Stimulated activated CD8-positive, alpha-beta memory T cell treated with anti-CD3 and anti-CD28 coated beads, Interleukin-2, amount 100 ng/mL, for 1 hour (primary cell): ENCODE data around the gene TMEM30A.
A peak's percentile ranks its signal among the peaks of the same experiment; 100 is the strongest.

Source experiments
- DNase-seq, 2 donors: peaks; one replicate each; pipeline ENCODE4 v3.0.0-alpha.2; 2020; ENCODE audit warnings: low read depth in 2 of 2

TMEM30A gene

DNA sequence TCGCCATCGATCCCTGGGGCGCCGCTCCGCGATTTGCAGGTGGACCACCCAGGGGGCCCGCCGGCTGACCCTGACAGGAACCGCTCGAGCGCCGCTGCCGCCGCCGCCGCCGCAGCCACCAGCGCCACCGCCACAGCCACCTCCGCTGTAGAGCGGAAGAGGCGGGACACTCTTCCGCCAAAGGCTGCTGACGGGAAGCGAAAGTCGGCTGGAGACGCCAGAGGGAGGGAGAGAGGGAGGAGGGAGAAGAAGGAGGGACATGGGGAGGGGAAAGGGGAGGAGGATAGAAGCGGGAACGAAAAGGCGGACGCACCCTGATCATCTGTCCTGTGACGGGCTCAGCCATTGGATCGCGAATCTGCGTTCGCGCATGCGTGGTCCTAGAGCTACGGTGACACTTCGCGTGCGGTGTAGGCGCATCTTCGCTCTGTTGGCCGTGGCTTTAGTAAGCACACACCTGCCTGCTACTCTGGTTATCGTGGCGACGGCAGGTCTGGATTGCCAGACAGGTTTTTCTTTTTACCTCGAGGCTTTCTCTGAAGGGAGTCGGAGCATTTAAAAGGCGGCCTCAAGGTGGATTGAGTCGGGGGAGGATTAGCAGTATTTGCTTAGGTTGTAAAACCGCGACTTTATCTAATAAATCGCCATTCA lies at the start of gene TMEM30A:
Gene TMEM30A, minus strand, starts transcription at position 161 of the 651 bp plus-strand sequence. Its CDS starts 154 bp downstream, at position 7.
- peak; percentile 87 to 91 for DNase-seq

GRCh38 chr6:75333676-75334200 lies 49.1 kb upstream of the TMEM30A start:
- no peak for DNase-seq

GRCh38 chr6:75331151-75331550 lies 46.6 kb upstream of the TMEM30A start:
- no peak for DNase-seq

- DNase-seq = no peak
Measured at GRCh38 chr6:75329703-75330102, 45.1 kb upstream of the TMEM30A start.

- no peak for DNase-seq
Measured at GRCh38 chr6:75327807-75328206, 43.2 kb upstream of the TMEM30A start.

DNA sequence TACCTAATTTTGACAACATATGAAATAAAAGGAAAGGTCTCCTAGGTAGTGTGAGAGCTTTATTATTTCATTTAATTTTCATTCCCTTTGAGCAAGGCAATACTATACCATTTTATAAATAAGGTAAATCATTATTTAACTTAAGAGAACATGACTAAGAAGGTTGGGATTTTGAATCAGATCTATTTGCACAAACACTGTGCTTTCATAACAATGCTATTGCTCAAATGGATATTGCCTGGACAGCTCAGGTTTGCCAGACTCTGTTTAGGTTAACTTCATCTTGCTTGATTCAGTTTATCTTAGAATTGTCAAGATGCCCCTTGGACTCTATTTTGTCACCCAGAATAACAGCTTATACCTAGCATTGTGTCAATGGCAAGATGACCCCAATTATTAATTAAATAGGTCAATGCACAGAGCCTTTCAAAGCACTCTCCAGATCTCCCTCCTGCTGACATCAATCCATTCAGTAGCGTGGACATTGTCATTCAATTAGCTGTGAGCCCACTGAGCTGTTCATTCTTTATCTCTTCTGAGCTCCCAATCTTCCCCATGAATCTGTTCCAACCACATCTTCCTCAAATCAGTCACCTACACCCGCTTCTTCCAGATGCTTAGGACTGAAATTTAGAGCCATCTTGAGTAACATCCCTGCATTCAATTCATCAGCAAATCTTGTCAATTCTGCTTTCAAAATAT lies 42.1 kb upstream of the TMEM30A start:
- DNase-seq = no peak

DNA sequence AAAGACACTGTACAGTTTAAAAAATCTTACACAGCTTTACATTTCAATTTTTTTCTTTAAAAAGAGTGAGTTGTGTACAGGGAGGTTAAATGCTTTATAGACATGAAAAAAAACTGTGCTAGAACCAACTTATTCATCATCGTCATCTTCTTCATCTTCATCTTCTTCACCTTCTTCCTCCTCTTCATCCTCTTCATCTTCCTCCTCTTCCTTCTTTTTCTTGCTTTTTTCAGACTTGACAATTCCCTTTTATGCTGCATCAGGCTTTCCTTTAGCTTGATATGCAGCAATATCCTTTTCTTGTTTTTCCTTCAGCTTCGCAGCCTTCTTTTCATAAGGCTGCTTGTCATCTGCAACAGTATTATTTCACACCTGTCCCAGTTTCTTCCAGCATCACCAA lies 34.3 kb upstream of the TMEM30A start:
- no peak for DNase-seq

DNA sequence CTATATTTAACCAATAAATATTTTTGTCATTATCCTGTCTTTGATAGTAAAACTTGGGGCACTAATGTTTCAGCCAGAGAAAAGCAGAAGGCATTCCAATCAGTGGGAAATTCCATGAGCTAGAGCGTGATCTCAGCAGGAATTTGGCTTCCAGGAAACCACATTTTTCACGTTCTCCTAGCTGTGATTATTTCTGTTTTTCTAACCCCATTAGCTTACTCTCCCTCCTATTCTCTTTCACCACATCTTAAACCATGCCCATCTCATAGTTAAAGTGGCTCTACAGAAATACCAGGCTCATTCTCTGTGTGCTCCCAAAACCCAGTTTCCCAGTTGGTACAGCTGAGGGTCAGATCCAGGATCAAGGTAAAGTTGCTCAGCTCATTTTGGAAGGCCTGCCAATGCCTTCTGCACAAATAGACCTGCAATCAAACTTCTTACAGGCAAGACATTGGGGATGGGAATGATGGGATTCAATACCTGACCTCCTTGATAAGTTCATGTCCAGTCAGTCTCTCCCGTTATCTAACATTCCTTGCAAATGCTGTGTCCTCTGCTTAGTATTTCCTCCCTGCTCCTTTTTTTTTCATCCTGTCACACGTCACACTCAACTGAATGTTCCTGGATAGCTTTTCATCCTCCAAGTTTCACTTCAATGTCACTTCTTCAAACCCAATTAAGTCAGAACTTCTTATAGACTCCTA lies 33.1 kb upstream of the TMEM30A start:
- DNase-seq = no peak

DNA sequence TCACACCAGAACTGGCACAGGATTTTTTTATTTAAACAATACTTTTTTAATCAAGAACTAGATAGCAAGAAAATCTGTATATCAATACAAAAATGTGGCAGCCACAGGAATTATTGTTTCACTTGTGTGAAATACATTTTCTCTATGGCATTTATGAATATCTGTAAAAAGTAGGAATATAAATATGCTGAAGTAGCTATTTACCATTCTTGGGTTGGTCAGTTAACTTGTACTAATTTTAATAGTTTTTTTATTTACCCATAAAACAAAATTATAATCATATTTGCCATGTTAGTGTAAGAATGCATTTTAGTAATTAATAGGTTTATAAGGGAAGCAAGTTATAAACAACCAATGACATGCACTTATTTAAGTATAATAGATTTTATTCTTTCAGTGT lies 31.4 kb upstream of the TMEM30A start:
- no peak for DNase-seq

- no peak for DNase-seq
Measured at GRCh38 chr6:75308250-75308988, 23.8 kb upstream of the TMEM30A start.

DNA sequence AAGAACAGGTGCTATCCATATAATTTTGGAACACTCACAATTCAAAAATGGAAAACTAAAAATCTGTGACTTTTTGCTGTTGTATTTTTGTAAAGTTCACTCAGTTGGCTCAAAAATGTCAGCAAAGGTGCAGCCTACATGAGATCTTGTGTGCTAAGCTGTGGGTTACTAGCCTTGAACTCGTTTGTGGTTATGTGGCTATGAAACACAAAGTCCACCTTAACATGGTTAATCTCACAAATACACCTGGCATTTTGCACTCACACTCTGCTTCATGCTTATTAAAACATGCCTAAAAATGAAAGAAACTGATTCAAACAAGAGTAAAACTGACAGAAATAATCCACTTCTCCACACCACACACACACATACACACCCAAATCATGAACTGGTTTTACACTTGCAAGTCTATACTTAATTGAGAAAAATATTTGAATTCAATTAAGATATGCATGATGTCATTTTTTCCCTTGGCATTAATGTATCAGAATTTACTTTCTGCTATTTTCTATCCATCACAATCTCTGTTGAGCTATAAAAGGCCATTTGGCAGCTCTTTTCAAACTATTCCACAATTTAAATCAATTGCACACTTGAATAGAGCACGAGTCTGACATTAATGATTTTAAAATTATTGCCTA lies 22.9 kb upstream of the TMEM30A start:
- no peak for DNase-seq

DNA sequence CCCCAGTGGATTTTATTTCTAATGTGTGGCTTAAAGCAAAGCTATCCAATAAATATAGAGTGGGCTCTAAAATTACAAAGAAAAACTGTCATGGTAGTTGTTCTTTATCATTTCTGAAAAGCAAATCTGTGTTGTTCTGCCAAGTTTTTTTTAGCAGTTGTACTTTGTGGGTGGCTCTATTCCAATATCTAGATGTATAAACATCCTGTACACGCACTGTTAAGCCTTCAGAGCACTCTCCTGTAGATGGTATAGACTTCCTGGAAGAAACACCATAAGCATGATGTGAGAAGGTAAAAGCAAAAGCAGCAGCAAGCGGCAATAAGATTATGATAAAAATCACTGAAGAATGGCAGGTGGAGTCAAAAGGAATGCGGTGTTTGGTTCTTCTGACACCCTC lies 21.5 kb upstream of the TMEM30A start:
- DNase-seq = no peak

DNA sequence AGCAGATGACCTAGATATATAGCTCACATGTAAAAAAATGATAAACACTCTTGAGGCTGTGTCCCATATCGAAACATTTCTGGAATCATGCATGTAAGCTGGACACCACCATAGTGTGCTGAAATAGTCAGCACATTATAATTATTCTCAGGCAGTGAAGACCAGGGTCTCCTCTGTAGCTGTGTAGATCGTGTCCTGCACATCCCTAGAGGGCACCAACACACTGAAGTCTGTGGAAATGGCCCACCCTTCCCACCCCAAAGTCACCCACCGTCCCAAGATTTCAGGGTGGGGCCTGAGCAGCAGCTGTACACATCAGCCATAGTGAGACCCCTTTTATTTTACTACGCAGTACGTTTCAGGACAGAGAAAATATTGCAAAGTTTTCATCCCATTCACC lies 21.0 kb upstream of the TMEM30A start:
- no peak for DNase-seq

DNA sequence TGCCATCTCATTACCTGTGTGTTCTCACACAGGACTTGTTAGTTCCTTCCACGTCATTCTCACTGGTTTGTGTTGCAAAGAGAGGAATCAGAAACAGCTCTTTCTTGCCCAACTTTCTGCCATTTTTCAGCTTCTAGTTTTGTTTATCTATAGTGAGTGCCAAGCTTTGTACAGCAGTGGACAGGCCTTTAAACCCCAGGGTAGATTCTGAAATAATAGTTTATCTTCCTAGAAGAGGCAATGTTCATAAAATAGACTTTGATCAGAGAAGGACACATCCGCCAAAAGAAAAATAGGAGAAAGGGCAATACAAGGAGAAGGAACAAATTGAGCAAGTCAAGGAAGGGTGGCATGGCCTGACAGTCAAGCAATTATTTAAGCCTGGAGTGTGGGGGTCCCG lies 17.7 kb upstream of the TMEM30A start:
- DNase-seq = no peak

DNA sequence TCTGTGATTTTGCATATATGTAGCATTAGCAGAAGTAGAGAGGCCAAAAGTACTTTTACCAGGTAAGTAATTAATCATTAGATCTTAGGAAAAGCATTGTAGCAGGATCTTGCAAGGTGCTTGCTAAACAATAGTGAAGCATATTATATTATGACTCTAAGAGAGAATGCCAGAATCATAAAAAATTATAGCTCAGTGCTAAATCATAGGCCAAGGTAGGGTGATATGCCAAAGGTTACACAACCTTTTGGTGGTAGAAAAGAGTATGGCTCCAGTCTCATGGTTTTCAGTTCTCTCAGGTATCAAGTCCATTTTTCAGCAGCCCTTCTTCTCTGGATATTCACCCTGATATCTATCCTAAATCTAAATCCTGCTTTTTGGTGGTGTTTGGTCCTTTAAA lies 16.9 kb upstream of the TMEM30A start:
- no peak for DNase-seq

- DNase-seq = no peak
Measured at GRCh38 chr6:75301088-75301487, 16.5 kb upstream of the TMEM30A start.

DNA sequence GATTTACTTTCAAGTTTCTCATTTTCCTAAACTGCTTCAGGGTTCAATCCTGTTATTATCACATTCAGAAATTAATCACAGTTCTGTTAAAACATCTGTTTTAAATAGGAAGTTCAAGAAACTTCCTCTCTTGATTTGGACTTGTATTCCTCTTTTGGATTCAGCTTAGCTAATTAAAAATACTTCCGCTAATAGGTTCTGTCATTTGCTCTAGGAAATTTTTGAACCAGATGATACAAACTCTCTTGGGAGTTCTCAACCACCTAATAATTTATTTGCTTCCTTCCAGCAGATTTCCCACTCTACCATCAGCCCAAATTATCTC lies 15.9 kb upstream of the TMEM30A start:
- no peak for DNase-seq

DNA sequence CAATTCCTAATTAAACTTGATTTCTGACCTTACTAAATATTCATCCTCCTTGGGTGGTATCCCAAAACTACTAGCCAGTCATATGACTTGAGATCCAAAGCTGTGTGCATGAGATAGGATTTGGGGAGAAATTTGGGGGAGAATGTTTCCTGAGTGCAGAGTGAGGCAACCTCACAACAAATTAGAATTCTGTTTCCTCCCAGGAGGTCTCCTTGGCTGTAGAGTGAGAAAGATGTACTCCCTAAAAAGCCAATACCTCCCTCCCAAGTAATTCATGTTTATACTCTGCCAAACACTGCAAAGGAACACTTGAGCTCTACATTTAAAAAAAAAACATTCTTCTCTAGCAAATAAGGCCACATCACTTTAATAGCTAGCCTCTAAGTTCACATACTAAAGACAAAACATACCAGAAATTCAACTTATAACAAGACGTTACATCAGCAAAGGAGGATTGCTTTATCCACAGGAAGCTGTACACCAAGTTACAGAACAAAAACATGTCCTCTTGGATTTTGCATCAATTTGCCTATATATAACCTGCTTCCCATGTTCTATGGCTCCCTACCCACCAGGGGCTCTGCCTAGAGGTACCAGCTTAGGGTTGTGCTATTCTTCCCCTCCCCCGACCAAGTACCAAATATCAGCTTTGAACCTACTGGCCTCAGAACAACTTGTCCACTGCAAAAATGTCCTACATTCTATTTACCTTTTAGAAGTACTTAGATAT lies 15.4 kb upstream of the TMEM30A start:
- no peak for DNase-seq

DNA sequence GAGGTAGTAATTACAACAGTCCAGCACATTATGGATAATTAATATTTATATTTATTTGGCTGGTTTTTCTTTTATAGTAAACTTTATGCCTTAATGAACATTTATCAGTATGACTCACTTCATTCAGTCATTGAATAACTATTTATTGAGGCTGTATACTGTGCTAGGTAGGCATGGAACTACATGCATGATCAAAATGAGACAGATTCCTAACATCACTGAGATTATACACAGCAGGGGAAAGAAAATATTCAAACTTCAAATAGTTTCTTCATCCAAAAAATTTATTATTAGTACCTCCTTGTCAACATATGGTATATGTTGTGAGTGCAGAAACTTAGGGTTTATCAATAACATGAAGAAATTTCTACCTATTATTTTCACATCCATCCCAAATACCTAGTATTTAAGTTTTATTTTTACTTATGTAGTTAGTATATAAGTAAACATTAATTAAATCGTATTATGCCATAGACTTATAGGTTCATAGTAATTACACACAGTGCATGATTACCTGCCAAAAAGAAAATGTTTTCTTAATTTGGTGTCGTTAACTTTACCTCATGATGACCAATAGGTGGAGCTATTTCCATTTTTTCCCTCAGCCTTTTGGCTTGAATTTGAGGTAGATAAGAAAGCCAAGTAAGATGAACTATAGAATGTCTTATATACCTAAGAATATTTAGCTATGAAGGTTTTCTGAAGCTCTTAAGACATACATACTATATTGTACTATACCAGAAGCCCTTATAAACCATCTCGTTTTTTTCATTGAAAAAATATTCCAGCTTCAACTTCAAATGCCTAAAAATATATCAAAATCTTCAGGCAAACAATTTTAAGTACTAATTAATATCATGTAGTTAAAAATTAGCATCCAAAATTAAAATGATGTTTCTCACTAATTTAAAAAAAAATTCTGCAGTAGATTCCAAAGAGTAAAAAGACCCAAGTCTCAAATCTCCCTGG lies 12.5 kb upstream of the TMEM30A start:
- no peak for DNase-seq

DNA sequence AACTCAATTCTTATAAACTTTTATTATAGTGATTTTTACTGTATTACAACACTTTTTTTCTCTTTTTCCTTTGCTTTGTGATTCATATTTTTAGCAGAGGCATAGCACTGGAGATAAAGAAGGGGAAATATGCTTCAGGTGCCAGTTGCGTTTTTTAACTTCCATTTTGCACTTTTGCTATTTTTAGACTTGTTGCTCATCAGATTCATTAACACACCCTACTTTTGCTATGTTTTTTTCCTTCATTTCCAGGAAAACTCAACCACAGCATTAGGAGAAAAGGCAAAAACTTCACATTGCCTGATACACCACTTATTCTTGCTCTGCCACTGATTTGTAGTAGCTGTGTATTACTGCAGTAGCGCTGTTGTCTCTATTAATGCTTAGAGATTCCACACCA lies 8.0 kb upstream of the TMEM30A start:
- no peak for DNase-seq
